ENCODE results near the gene HOXA3.
A peak's percentile ranks its signal among the peaks of the same experiment; 100 is the strongest.

HOXA3 gene

DNA sequence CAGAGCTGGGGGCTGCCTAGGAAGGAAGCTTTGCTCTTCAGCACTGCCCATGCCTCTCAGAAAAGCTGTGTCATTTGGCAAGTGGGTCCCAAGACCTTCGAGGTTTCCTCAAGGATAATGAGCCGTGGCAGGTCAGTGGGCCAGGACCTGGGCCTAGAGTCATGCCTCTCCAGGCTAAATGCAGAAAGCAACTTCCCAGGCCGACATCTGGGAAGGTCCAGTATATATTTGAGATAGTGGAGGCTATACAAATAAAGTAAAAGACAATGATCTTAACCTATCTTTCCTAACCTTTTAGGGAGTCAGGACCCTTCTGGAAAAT, 24.1 kb upstream of the HOXA3 start:
- H3K14ac ChIP-seq (ENCODE audit: low read length), result no peak overlapping the region
- H2AK5ac ChIP-seq (ENCODE audit: low read length), result no peak overlapping the region
- no peak for DNase-seq
- H2BK5ac ChIP-seq (ENCODE audit: low read depth, low read length, poor library complexity), result no peak overlapping the region
- H2BK12ac ChIP-seq (ENCODE audit: low read length), result no peak overlapping the region
- H2BK120ac ChIP-seq (ENCODE audit: insufficient read depth, low read length, poor library complexity), result no peak overlapping the region
- no peak overlapping the region for H3K4ac ChIP-seq (ENCODE audit: low read depth, low read length)
- H3K23ac ChIP-seq (ENCODE audit: low read length), result no peak overlapping the region
- H3K4me2 ChIP-seq (ENCODE audit: low read length), result no peak overlapping the region
- no peak overlapping the region for H3K18ac ChIP-seq (ENCODE audit: low read length)
- no peak overlapping the region for H4K8ac ChIP-seq (ENCODE audit: low read depth, low read length)
- no peak overlapping the region for H4K12ac ChIP-seq (ENCODE audit: low read depth, low read length)
- no CpG with 5 or more reads among the region's 3 CpGs for WGBS (ENCODE audit: extremely low coverage, insufficient coverage, insufficient read length)
- H3K27me3 ChIP-seq (ENCODE audit: insufficient read depth, low read length), result peaks cover 88% of the 10 kb centered on the region
- no peaks in the 10 kb centered on the region for H3K79me2 ChIP-seq (ENCODE audit: control insufficient read depth, insufficient read depth, low read length, poor library complexity)
- H4K91ac ChIP-seq (ENCODE audit: low read depth, low read length), result no peak overlapping the region
- peaks cover 43% of the 10 kb centered on the region for H3K9me3 ChIP-seq (ENCODE audit: insufficient read depth, low read depth, low read length)
- peaks cover 7 to 16% of the 10 kb centered on the region in 2 experiments for H3K4me1 ChIP-seq (ENCODE audit: control insufficient read depth in 1 of 2, insufficient read depth in 2 of 2, low read length in 2 of 2)
- no peak overlapping the region for H3K27ac ChIP-seq (ENCODE audit: low read depth, low read length)
- no peak overlapping the region for H3K4me3 ChIP-seq (ENCODE audit: low read depth, low read length)
- no peaks in the 10 kb centered on the region for H3K79me1 ChIP-seq (ENCODE audit: low read length)
- no peaks in the 10 kb centered on the region for H3K36me3 ChIP-seq (ENCODE audit: control insufficient read depth in 1 of 2, insufficient read depth in 2 of 2, low read length in 2 of 2)
- H3K9ac ChIP-seq (ENCODE audit: low read length), result no peak overlapping the region
- no peak overlapping the region for H2AFZ ChIP-seq (ENCODE audit: insufficient read depth, low read length, poor library complexity)

GRCh38 chr7:27175626-27176523, 23.5 kb upstream of the HOXA3 start:
- Histone ChIP-seq H2BK5ac (ENCODE audit: low read depth, low read length, poor library complexity) (no peak overlapping the region), H3K4me1 (ENCODE audit: control insufficient read depth in 1 of 2, insufficient read depth in 2 of 2, low read length in 2 of 2) (peaks cover 7 to 19% of the 10 kb centered on the region in 2 experiments), H3K9me3 (ENCODE audit: insufficient read depth, low read depth, low read length) (peaks cover 45% of the 10 kb centered on the region), H3K79me2 (ENCODE audit: control insufficient read depth, insufficient read depth, low read length, poor library complexity) (no peaks in the 10 kb centered on the region), H2BK12ac (ENCODE audit: low read length) (no peak overlapping the region), H3K27ac (ENCODE audit: low read depth, low read length) (no peak overlapping the region), H3K23ac (ENCODE audit: low read length) (peak overlapping the region; percentile 41), H4K91ac (ENCODE audit: low read depth, low read length) (no peak overlapping the region), H2AFZ (ENCODE audit: insufficient read depth, low read length, poor library complexity) (no peak overlapping the region), H3K18ac (ENCODE audit: low read length) (no peak overlapping the region), H3K4ac (ENCODE audit: low read depth, low read length) (no peak overlapping the region), H3K4me2 (ENCODE audit: low read length) (no peak overlapping the region), H2BK120ac (ENCODE audit: insufficient read depth, low read length, poor library complexity) (no peak overlapping the region), H3K9ac (ENCODE audit: low read length) (no peak overlapping the region), H4K8ac (ENCODE audit: low read depth, low read length) (no peak overlapping the region), H3K36me3 (ENCODE audit: control insufficient read depth in 1 of 2, insufficient read depth in 2 of 2, low read length in 2 of 2) (no peaks in the 10 kb centered on the region), H3K14ac (ENCODE audit: low read length) (no peak overlapping the region), H4K12ac (ENCODE audit: low read depth, low read length) (no peak overlapping the region), H2AK5ac (ENCODE audit: low read length) (no peak overlapping the region), H3K4me3 (ENCODE audit: low read depth, low read length) (no peak overlapping the region), H3K27me3 (ENCODE audit: insufficient read depth, low read length) (peaks cover 92% of the 10 kb centered on the region), H3K79me1 (ENCODE audit: low read length) (no peaks in the 10 kb centered on the region)
- DNase-seq, result no peak
- no CpG with 5 or more reads among the region's 40 CpGs for WGBS (ENCODE audit: extremely low coverage, insufficient coverage, insufficient read length)

DNA sequence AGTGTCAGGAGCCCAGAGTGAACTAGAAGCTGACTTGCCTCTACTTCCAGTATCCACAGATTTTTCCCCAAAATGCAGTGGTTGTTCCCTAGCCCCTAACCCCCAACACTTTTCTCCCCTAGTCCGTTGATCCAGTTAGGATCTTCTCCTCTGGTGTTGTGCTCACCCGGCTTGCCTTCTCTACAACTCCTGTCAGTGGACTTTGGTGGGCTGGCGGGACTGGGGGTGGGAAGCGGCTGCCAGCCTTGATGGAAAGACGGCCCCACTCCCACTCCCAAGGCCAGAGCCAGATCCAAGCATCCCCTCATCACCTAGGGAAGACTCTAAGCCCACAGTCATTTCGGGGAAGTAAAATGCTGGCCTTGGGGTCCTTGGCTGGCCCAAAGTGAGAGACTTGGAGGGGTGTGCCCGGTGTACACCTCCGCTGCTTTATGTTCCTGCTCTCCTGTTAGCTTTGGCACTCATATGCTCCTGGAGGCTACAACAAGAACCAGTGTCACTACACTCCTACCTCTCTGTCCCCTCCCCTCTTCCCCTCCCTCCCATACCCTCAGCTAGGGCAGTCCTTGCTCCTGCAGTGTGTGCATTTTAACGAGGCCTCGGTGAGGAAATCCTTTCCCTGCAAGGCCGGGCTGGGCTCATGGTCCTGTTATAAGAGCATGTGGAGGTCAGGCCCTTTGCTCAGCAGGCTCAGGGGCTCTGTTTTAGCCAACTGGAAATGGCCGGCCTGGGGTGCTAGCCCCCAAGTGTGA, 22.7 kb upstream of the HOXA3 start:
- Histone ChIP-seq H3K27me3 (ENCODE audit: insufficient read depth, low read length) (peaks cover 88% of the 10 kb centered on the region), H3K27ac (ENCODE audit: low read depth, low read length) (no peak overlapping the region), H2AFZ (ENCODE audit: insufficient read depth, low read length, poor library complexity) (no peak overlapping the region), H3K4me2 (ENCODE audit: low read length) (no peak overlapping the region), H3K14ac (ENCODE audit: low read length) (no peak overlapping the region), H3K4ac (ENCODE audit: low read depth, low read length) (no peak overlapping the region), H3K9me3 (ENCODE audit: insufficient read depth, low read depth, low read length) (peaks cover 45% of the 10 kb centered on the region), H3K23ac (ENCODE audit: low read length) (no peak overlapping the region), H3K36me3 (ENCODE audit: control insufficient read depth in 1 of 2, insufficient read depth in 2 of 2, low read length in 2 of 2) (no peaks in the 10 kb centered on the region), H4K12ac (ENCODE audit: low read depth, low read length) (no peak overlapping the region), H3K79me2 (ENCODE audit: control insufficient read depth, insufficient read depth, low read length, poor library complexity) (no peaks in the 10 kb centered on the region), H2BK12ac (ENCODE audit: low read length) (no peak overlapping the region), H2AK5ac (ENCODE audit: low read length) (no peak overlapping the region), H2BK120ac (ENCODE audit: insufficient read depth, low read length, poor library complexity) (no peak overlapping the region), H3K79me1 (ENCODE audit: low read length) (no peaks in the 10 kb centered on the region), H4K8ac (ENCODE audit: low read depth, low read length) (no peak overlapping the region), H3K4me1 (ENCODE audit: control insufficient read depth in 1 of 2, insufficient read depth in 2 of 2, low read length in 2 of 2) (peaks cover 7 to 19% of the 10 kb centered on the region in 2 experiments), H3K4me3 (ENCODE audit: low read depth, low read length) (no peak overlapping the region), H4K91ac (ENCODE audit: low read depth, low read length) (no peak overlapping the region), H3K9ac (ENCODE audit: low read length) (no peak overlapping the region), H3K18ac (ENCODE audit: low read length) (no peak overlapping the region), H2BK5ac (ENCODE audit: low read depth, low read length, poor library complexity) (no peak overlapping the region)
- no peak for DNase-seq
- WGBS (ENCODE audit: extremely low coverage, insufficient coverage, insufficient read length), result no CpG with 5 or more reads among the region's 12 CpGs

DNA sequence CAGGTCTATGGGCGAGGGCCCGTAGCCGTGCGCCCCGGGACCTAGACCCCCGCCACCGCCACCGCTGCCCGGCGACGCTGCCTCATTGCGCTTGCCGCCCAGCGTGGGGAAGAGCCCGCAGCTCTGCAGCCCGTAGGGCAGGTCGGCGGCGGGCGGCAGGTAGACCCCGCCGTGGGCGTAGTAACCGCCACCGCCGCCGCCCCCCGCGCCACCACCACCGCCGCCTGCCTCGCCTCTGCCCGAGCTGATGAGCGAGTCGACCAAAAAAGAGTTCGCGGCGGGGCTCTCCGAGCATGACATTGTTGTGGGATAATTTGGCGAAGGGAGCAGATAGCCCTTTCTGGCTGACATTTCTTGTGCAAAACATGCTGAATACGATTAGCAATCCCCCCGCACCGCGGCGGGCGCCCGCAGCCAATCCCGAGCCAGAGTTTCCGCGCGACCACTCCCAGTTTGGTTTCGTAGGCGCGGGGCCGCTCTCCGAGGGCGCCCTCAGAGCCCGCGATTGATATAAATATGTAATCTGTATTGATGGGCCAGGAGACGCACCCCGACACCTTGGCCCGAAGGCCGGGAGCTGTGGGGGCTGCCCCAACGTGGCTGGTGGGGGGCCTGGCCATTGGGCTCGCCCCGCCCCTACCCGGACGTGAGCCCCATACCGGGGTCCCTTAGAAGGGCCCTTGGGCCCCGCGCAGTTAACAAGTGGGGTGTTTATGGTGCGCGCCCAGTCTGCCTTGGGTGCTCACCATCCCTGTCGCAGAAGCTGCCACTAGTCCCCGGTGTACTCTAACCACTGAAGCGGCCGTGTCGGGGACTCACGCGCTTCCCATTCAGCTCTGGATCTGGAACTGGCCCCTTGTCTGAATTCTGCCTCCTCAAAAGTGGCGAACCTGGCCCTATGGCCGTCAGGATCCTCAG, 21.8 kb upstream of the HOXA3 start, which contains the start of gene HOXA10:
Gene HOXA10, minus strand, starts transcription at position 365 of the 918 bp plus-strand sequence. Its CDS starts 14 bp downstream, at position 351.
- Histone ChIP-seq H3K4me1 (ENCODE audit: control insufficient read depth in 1 of 2, insufficient read depth in 2 of 2, low read length in 2 of 2) (peaks cover 6 to 20% of the 10 kb centered on the region in 2 experiments), H3K27me3 (ENCODE audit: insufficient read depth, low read length) (peaks cover 86% of the 10 kb centered on the region), H4K91ac (ENCODE audit: low read depth, low read length) (no peak within 1 kb of the TSS), H2AK5ac (ENCODE audit: low read length) (no peak within 1 kb of the TSS), H3K4ac (ENCODE audit: low read depth, low read length) (no peak within 1 kb of the TSS), H3K14ac (ENCODE audit: low read length) (no peak within 1 kb of the TSS), H3K79me2 (ENCODE audit: control insufficient read depth, insufficient read depth, low read length, poor library complexity) (no peaks in the 10 kb centered on the region), H3K18ac (ENCODE audit: low read length) (no peak within 1 kb of the TSS), H3K4me2 (ENCODE audit: low read length) (peak within 1 kb of the TSS; percentile 51), H3K4me3 (ENCODE audit: low read depth, low read length) (peak within 1 kb of the TSS; percentile 25), H4K8ac (ENCODE audit: low read depth, low read length) (no peak within 1 kb of the TSS), H3K36me3 (ENCODE audit: control insufficient read depth in 1 of 2, insufficient read depth in 2 of 2, low read length in 2 of 2) (no peaks in the 10 kb centered on the region), H3K79me1 (ENCODE audit: low read length) (no peaks in the 10 kb centered on the region), H2AFZ (ENCODE audit: insufficient read depth, low read length, poor library complexity) (peak within 1 kb of the TSS; percentile 54), H3K9me3 (ENCODE audit: insufficient read depth, low read depth, low read length) (peaks cover 42% of the 10 kb centered on the region), H2BK120ac (ENCODE audit: insufficient read depth, low read length, poor library complexity) (no peak within 1 kb of the TSS), H4K12ac (ENCODE audit: low read depth, low read length) (no peak within 1 kb of the TSS), H2BK12ac (ENCODE audit: low read length) (no peak within 1 kb of the TSS), H3K23ac (ENCODE audit: low read length) (no peak within 1 kb of the TSS), H3K9ac (ENCODE audit: low read length) (no peak within 1 kb of the TSS), H2BK5ac (ENCODE audit: low read depth, low read length, poor library complexity) (no peak within 1 kb of the TSS), H3K27ac (ENCODE audit: low read depth, low read length) (no peak within 1 kb of the TSS)
- DNase-seq, result no peak
- no CpG with 5 or more reads among the region's 82 CpGs for WGBS (ENCODE audit: extremely low coverage, insufficient coverage, insufficient read length)
